GM12873 (cell line): ENCODE data around the gene DENND10.

Source experiments
- CTCF ChIP-seq: IDR thresholded peaks from 2 replicates; pipeline ENCODE4 v1.5.1; 2012; ENCODE audit warnings: low read depth, mild to moderate bottlenecking, moderate library complexity, low read length, control low read depth; ENCODE audit not compliant: insufficient read depth; ENCODE audit errors: missing control alignments

DENND10 gene

DNA sequence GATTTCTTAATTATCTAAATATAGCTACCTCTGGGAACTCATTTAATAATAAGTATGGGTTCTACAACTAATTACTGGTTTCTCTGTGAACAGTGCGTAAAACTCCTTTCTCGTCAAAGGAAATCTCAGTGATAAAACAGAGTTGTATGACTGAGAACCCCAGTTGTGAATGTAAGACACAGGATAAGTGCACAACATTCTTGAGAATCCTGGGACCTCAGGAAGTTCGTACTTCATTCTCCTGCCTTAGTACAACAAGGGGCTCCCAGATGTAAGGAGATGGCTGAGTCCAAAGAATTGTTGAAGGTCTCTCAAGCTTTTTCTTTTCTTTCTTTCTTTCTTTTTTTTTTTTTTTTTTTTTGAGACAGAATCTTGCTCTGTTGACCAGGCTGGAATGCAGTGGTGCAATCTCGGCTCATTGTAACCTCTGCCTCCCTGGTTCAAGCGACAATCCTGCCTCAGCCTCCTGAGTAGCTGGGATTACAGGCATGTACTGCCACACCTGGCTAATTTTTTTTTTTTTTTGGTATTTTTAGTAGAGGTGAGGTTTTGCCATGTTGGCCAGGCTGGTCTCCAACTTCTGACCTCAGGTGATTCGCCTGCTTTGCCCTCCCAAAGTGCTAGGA is 12.5 kb downstream of the DENND10 start:
- TF ChIP-seq CTCF, result no peak

GRCh38 chr10:119118231-119118630 is 14.3 kb downstream of the DENND10 start:
- no peak for TF ChIP-seq CTCF

DNA sequence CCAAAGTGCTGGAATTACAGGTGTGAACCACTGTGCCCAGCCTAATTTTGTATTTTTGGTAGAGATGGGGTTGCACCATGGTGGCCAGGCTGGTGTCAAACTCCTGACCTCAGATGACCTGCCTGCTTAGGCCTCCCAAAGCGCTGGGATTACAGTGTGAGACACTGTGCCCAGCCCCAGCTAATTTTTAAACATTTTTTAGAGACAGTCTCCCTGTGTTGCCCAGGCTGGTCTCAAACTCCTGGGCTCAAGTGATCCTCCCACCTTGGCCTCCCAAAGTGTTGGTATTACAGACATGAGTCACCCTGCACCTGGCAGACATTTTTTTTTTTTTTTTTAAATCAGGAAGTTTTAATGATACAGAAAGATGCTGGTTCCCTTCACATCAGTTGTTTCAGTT is 15.5 kb downstream of the DENND10 start:
- TF ChIP-seq CTCF, result no peak

GRCh38 chr10:119120413-119120867 is 16.5 kb downstream of the DENND10 start:
- TF ChIP-seq CTCF, result no peak

DNA sequence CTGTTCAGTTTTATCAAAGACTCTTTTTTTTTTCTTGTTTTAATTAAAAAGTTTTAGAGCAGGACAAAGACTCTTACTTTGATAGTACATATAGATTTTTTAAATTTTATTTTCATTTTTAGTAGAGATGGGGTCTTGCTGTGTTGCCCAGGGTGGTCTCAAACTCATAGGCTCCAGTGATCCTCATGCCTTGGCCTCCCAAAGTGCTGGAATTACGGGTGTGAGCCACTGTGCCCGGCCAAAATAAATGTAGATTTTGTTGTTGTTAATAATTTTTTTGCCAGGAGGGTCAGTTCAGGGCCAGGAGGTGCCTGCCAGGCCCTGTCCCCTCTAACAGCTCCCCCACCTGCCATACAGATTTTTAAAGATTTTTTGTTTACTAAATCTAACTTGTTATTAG is 17.0 kb downstream of the DENND10 start:
- TF ChIP-seq CTCF, result no peak

- no peak for TF ChIP-seq CTCF
These were observed 22.0 kb downstream of the DENND10 start for GRCh38 chr10:119125942-119126341.

- TF ChIP-seq CTCF, result no peak
These were observed 25.8 kb downstream of the DENND10 start for GRCh38 chr10:119129721-119130120.
